HepG2 (cell line): Measurements from ENCODE around the gene TEX28. TPM values are rescaled to one million over a fixed set of nuclear protein-coding genes. Genes with fewer than 3 reads are reported as not detected.
"Not testable (repeated sequence)": the region's sequence is repeated elsewhere in the genome, so short reads cannot be mapped to it uniquely, and the experiment has no call there.

Source experiments
- ATAC-seq: fragments of 200-7000 bp; cut with Tn5 transposase; 3 replicates; pipeline ENCODE4 v1.9.1; 2020; ENCODE audit warnings: mild to moderate bottlenecking, moderate library complexity
- BruUV-seq: library from RNA; stranded (reverse); fragments of 400-500 nt; replicated peaks from 2 replicates; lab custom pipeline; 2021; lab: Mats Ljungman, UMichigan
- CTCF ChIA-PET: fragments of 300-600 bp; formaldehyde crosslinking; extraction: SDS; loops from one replicate; lab custom pipeline; 2021; ENCODE audit warnings: low total read pairs, inconsistent platforms, low intra/inter-chr PET ratio; lab: Yijun Ruan, JAX
- POLR2A ChIA-PET: fragments of 350-600 bp; sonication (Branson Sonifier 250); formaldehyde crosslinking; loops from one replicate; lab custom pipeline; 2020; ENCODE audit warnings: antibody characterized with exemption, inconsistent platforms; lab: Yijun Ruan, JAX
- DNase-seq: peaks from one replicate; pipeline ENCODE4 v3.0.0-alpha.2; 2015; ENCODE audit warnings: low spot score
- FAIRE-seq: peaks from 3 replicates; lab custom pipeline; 2011; peaks lifted over from hg19 to GRCh38; lab: Jason Lieb, UNC
- H2AFZ ChIP-seq: one replicate; pipeline ENCODE4 v1.6.1; 2011; ENCODE audit warnings: low read length, inconsistent platforms
- H3K27ac ChIP-seq: fragments of 300-600 bp; 3 replicates; pipeline ENCODE4 v1.8.0; 2011; ENCODE audit warnings: mixed run types, mild to moderate bottlenecking, mixed read lengths, low read length, inconsistent platforms; ENCODE audit not compliant: insufficient read depth; ENCODE audit errors: extremely low read length
- H3K27me3 ChIP-seq, 2 experiments: fragments of 200-600 bp in 1 of 2; 2 replicates in 1 of 2; 3 replicates in 1 of 2; pipeline versions ENCODE4 v1.6.0 to v1.8.0; 2011; ENCODE audit warnings: low read length in 2 of 2, mild to moderate bottlenecking in 2 of 2, moderate library complexity in 2 of 2, inconsistent platforms in 1 of 2; ENCODE audit not compliant: insufficient read depth in 2 of 2, control insufficient read depth in 1 of 2
- H3K36me3 ChIP-seq, 2 experiments: fragments of 200-600 bp in 1 of 2; replicated peaks in 1 of 2; 2 replicates in 1 of 2; 3 replicates in 1 of 2; pipeline versions ENCODE4 v1.5.1 to v1.8.0; 2011; ENCODE audit warnings: low read length in 2 of 2, inconsistent platforms in 1 of 2; ENCODE audit not compliant: insufficient read depth in 2 of 2, control insufficient read depth in 1 of 2
- H3K4me1 ChIP-seq: 2 replicates; pipeline ENCODE4 v1.5.1; 2012; ENCODE audit warnings: low read length, inconsistent platforms; ENCODE audit not compliant: insufficient read depth
- H3K4me2 ChIP-seq: 2 replicates; pipeline ENCODE4 v1.6.0; 2011; ENCODE audit warnings: low read depth, low read length, inconsistent platforms
- H3K4me3 ChIP-seq, 3 experiments: fragments of 200-600 bp in 1 of 3; sonication (generic), shearing (Covaris generic) in 1 of 3; replicated peaks in 1 of 3; 2 replicates each; pipeline ENCODE4 v1.5.1; 2011 to 2016; ENCODE audit warnings: low read length in 3 of 3, inconsistent platforms in 2 of 3, low read depth in 2 of 3, mild to moderate bottlenecking in 2 of 3, control low read depth in 1 of 3, mixed read lengths in 1 of 3; ENCODE audit not compliant: insufficient read depth in 1 of 3
- H3K79me2 ChIP-seq: one replicate; pipeline ENCODE4 v1.6.1; 2011; ENCODE audit warnings: low read length, inconsistent platforms; ENCODE audit not compliant: insufficient read depth
- H3K9ac ChIP-seq: 2 replicates; pipeline ENCODE4 v1.6.0; 2011; ENCODE audit warnings: mild to moderate bottlenecking, low read depth, low read length, inconsistent platforms; ENCODE audit not compliant: insufficient read depth
- H3K9me3 ChIP-seq: 2 replicates; pipeline ENCODE4 v1.5.1; 2012; ENCODE audit warnings: mild to moderate bottlenecking, low read length
- H4K20me1 ChIP-seq: 2 replicates; pipeline ENCODE4 v1.6.0; 2011; ENCODE audit warnings: inconsistent platforms, mild to moderate bottlenecking, low read length, moderate library complexity; ENCODE audit not compliant: insufficient read depth
- WGBS: methylation state at CpG from one replicate; pipeline ENCODE4 v1.1.6; 2017; ENCODE audit warnings: low lambda C conversion rate; 5-methylcytosine and 5-hydroxymethylcytosine counted together
- in situ Hi-C: cut with HindIII; loops from 2 replicates; pipeline ENCODE4 v1.10.0; 2017; ENCODE audit warnings: low pct_unique_long_range_greater_than_20kb; ENCODE audit not compliant: extremely low pct_ligation_motif_present
- intact Hi-C: fragments of 100-400 bp; cut with micrococcal nuclease; formaldehyde crosslinking; loops from one replicate; pipeline ENCODE4 v1.10.0; 2022; ENCODE audit not compliant: unreplicated experiment
- polyA plus RNA-seq, 8 experiments: library from polyadenylated mRNA; depleted of rRNA in 3 of 8; stranded (reverse) in 7 of 8; unstranded in 1 of 8; fragments of >200 nt; fragmentation: Illumina TruSeq in 4 of 8; extraction: Trizol in 4 of 8; gene quantifications; 2 replicates each; pipeline versions ENCODE4 v1.2.1 to v1.2.3, GENCODE V29; 2011 to 2016; ENCODE audit warnings: low read depth in 4 of 8, missing spikeins in 1 of 8, mixed read lengths in 1 of 8; ENCODE audit not compliant: insufficient read depth in 1 of 8
- total RNA-seq, 5 experiments: library from RNA; depleted of rRNA; stranded (reverse); fragments of >200 nt; fragmentation: Illumina TruSeq; extraction: Trizol; gene quantifications; 2 replicates each; pipeline ENCODE4 v1.2.3, GENCODE V29; 2016; ENCODE audit warnings: low read depth in 1 of 5

TEX28 gene
- total and polyA plus RNA-seq, 2 of the 13 experiments (the other 11 are each of a cell fraction or from before 2014, with no cell fraction given) = not detected

- BruUV-seq, FAIRE-seq, H4K20me1 ChIP-seq, H3K27ac ChIP-seq, H3K4me3 ChIP-seq, CTCF ChIA-PET, H3K79me2 ChIP-seq, DNase-seq, H3K9ac ChIP-seq, H3K9me3 ChIP-seq, POLR2A ChIA-PET, H2AFZ ChIP-seq, in situ Hi-C loops, H3K36me3 ChIP-seq, intact Hi-C loops, H3K27me3 ChIP-seq, H3K4me1 ChIP-seq, H3K4me2 ChIP-seq, ATAC-seq: not testable (repeated sequence)
- WGBS = no CpG with 5 or more reads among the region's 6 CpGs
These were observed 69.6 kb downstream of the TEX28 start for GRCh38 chrX:154225292-154225691.

Other genes with a start within 250 kb of the TEX28 start
- 16.4 and 18.1 TPM in 2 replicates for gene MECP2, start 197.4 kb downstream of the TEX28 start, total RNA-seq (2016; rRNA removed; fragmentation: Illumina TruSeq; extraction: Trizol)
- gene MECP2, start 197.4 kb downstream of the TEX28 start, polyA plus RNA-seq (2011; rRNA removed) = 7.9 and 8.0 TPM in 2 replicates
- gene OPN1LW, start 150.9 kb downstream of the TEX28 start, total RNA-seq (2016; rRNA removed; fragmentation: Illumina TruSeq; extraction: Trizol) = not detected in 2 replicates
- not detected in 2 replicates for gene OPN1LW, start 150.9 kb downstream of the TEX28 start, polyA plus RNA-seq (2011; rRNA removed)
- gene OPN1MW, start 112.5 kb downstream of the TEX28 start, total RNA-seq (2016; rRNA removed; fragmentation: Illumina TruSeq; extraction: Trizol) = not detected in 2 replicates
- not detected in 2 replicates for gene OPN1MW, start 112.5 kb downstream of the TEX28 start, polyA plus RNA-seq (2011; rRNA removed)
- gene OPN1MW2, start 75.4 kb downstream of the TEX28 start, total RNA-seq (2016; rRNA removed; fragmentation: Illumina TruSeq; extraction: Trizol) = not detected in 2 replicates
- not detected in 2 replicates for gene OPN1MW2, start 75.4 kb downstream of the TEX28 start, polyA plus RNA-seq (2011; rRNA removed)
- gene OPN1MW3, start 37.5 kb downstream of the TEX28 start, total RNA-seq (2016; rRNA removed; fragmentation: Illumina TruSeq; extraction: Trizol) = not detected in 2 replicates
- gene OPN1MW3, start 37.5 kb downstream of the TEX28 start, polyA plus RNA-seq (2011; rRNA removed) = not detected in 2 replicates
- gene TKTL1, start 671 bp upstream of the TEX28 start, total RNA-seq (2016; rRNA removed; fragmentation: Illumina TruSeq; extraction: Trizol) = not detected in 2 replicates
- gene TKTL1, start 671 bp upstream of the TEX28 start, polyA plus RNA-seq (2011; rRNA removed) = not detected in 2 replicates
- gene FLNA, start 79.5 kb upstream of the TEX28 start, total RNA-seq (2016; rRNA removed; fragmentation: Illumina TruSeq; extraction: Trizol) = 119 and 174 TPM in 2 replicates
- 83.4 and 117 TPM in 2 replicates for gene FLNA, start 79.5 kb upstream of the TEX28 start, polyA plus RNA-seq (2011; rRNA removed)
- 10.4 and 14.5 TPM in 2 replicates for gene EMD, start 84.2 kb upstream of the TEX28 start, total RNA-seq (2016; rRNA removed; fragmentation: Illumina TruSeq; extraction: Trizol)
- 14.9 and 19.1 TPM in 2 replicates for gene EMD, start 84.2 kb upstream of the TEX28 start, polyA plus RNA-seq (2011; rRNA removed)
- 2,381 and 2,883 TPM in 2 replicates for gene RPL10, start 103.3 kb upstream of the TEX28 start, total RNA-seq (2016; rRNA removed; fragmentation: Illumina TruSeq; extraction: Trizol)
- 4,713 and 5,167 TPM in 2 replicates for gene RPL10, start 103.3 kb upstream of the TEX28 start, polyA plus RNA-seq (2011; rRNA removed)
- 4.6 and 4.7 TPM in 2 replicates for gene DNASE1L1, start 114.1 kb upstream of the TEX28 start, total RNA-seq (2016; rRNA removed; fragmentation: Illumina TruSeq; extraction: Trizol)
- gene DNASE1L1, start 114.1 kb upstream of the TEX28 start, polyA plus RNA-seq (2011; rRNA removed) = 12.3 and 16.5 TPM in 2 replicates
- gene TAFAZZIN, start 116.4 kb upstream of the TEX28 start, total RNA-seq (2016; rRNA removed; fragmentation: Illumina TruSeq; extraction: Trizol) = 6.3 and 16.8 TPM in 2 replicates
- 27.9 and 30.9 TPM in 2 replicates for gene TAFAZZIN, start 116.4 kb upstream of the TEX28 start, polyA plus RNA-seq (2011; rRNA removed)
- 23.1 and 56.7 TPM in 2 replicates for gene ATP6AP1, start 133.6 kb upstream of the TEX28 start, total RNA-seq (2016; rRNA removed; fragmentation: Illumina TruSeq; extraction: Trizol)
- 110 and 142 TPM in 2 replicates for gene ATP6AP1, start 133.6 kb upstream of the TEX28 start, polyA plus RNA-seq (2011; rRNA removed)
- 10.9 and 17.4 TPM in 2 replicates for gene GDI1, start 142.0 kb upstream of the TEX28 start, total RNA-seq (2016; rRNA removed; fragmentation: Illumina TruSeq; extraction: Trizol)
- gene GDI1, start 142.0 kb upstream of the TEX28 start, polyA plus RNA-seq (2011; rRNA removed) = 105 and 124 TPM in 2 replicates
- 19.5 and 30.7 TPM in 2 replicates for gene FAM50A, start 149.0 kb upstream of the TEX28 start, total RNA-seq (2016; rRNA removed; fragmentation: Illumina TruSeq; extraction: Trizol)
- 40.7 and 51.1 TPM in 2 replicates for gene FAM50A, start 149.0 kb upstream of the TEX28 start, polyA plus RNA-seq (2011; rRNA removed)
- gene PLXNA3, start 163.2 kb upstream of the TEX28 start, total RNA-seq (2016; rRNA removed; fragmentation: Illumina TruSeq; extraction: Trizol) = 0.90 and 5.8 TPM in 2 replicates
- 20.6 and 26.3 TPM in 2 replicates for gene PLXNA3, start 163.2 kb upstream of the TEX28 start, polyA plus RNA-seq (2011; rRNA removed)
- 12.7 and 13.0 TPM in 2 replicates for gene LAGE3, start 184.2 kb upstream of the TEX28 start, total RNA-seq (2016; rRNA removed; fragmentation: Illumina TruSeq; extraction: Trizol)
- gene LAGE3, start 184.2 kb upstream of the TEX28 start, polyA plus RNA-seq (2011; rRNA removed) = 7.6 and 10.0 TPM in 2 replicates
- 25.5 and 29.1 TPM in 2 replicates for gene UBL4A, start 191.5 kb upstream of the TEX28 start, total RNA-seq (2016; rRNA removed; fragmentation: Illumina TruSeq; extraction: Trizol)
- 16.8 and 21.7 TPM in 2 replicates for gene UBL4A, start 191.5 kb upstream of the TEX28 start, polyA plus RNA-seq (2011; rRNA removed)
- gene SLC10A3, start 195.5 kb upstream of the TEX28 start, total RNA-seq (2016; rRNA removed; fragmentation: Illumina TruSeq; extraction: Trizol) = 10.1 and 10.8 TPM in 2 replicates
- 11.5 and 13.7 TPM in 2 replicates for gene SLC10A3, start 195.5 kb upstream of the TEX28 start, polyA plus RNA-seq (2011; rRNA removed)
- gene FAM3A, start 221.1 kb upstream of the TEX28 start, total RNA-seq (2016; rRNA removed; fragmentation: Illumina TruSeq; extraction: Trizol) = 6.7 and 11.2 TPM in 2 replicates
- 22.7 and 26.0 TPM in 2 replicates for gene FAM3A, start 221.1 kb upstream of the TEX28 start, polyA plus RNA-seq (2011; rRNA removed)